Fibroblast of mammary gland (primary cell): Measurements from ENCODE around the gene FOCAD.

ENCODE experiments used
- DNase-seq: peaks from one replicate; pipeline ENCODE4 v3.0.0-alpha.2; 2010; ENCODE audit warnings: low read depth
- H3K4me3 ChIP-seq: 2 replicates; pipeline ENCODE4 v1.5.1; 2011; ENCODE audit warnings: low read depth, mild to moderate bottlenecking, low read length, moderate library complexity; ENCODE audit not compliant: control insufficient read depth
- TF ChIP-seq, protein P1 (sequence below): conservative IDR thresholded peaks from 2 replicates; pipeline ENCODE4 v1.5.1; 2011; ENCODE audit warnings: low read depth, low read length, inconsistent platforms; ENCODE audit not compliant: control insufficient read depth, insufficient read depth

Gene FOCAD

DNA sequence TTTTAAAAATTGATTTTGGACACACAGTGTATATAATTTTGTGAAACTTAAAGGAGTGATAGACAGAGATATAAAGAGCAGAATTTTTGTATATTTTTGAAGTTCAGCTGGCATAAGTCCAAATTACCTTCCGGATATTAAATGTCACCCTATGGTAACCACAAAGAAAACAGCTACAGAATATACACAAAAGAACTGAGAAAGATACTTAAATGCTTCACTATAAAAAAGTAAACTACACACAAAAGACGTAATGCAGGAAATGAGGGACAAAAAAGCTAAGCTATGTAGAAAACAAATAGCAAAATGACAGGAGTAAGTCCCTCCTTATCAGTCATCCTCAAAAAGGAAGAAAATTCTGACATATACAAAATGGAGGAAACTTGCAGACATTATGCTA, 318.0 kb downstream of the FOCAD start:
- TF ChIP-seq, protein P1, sequence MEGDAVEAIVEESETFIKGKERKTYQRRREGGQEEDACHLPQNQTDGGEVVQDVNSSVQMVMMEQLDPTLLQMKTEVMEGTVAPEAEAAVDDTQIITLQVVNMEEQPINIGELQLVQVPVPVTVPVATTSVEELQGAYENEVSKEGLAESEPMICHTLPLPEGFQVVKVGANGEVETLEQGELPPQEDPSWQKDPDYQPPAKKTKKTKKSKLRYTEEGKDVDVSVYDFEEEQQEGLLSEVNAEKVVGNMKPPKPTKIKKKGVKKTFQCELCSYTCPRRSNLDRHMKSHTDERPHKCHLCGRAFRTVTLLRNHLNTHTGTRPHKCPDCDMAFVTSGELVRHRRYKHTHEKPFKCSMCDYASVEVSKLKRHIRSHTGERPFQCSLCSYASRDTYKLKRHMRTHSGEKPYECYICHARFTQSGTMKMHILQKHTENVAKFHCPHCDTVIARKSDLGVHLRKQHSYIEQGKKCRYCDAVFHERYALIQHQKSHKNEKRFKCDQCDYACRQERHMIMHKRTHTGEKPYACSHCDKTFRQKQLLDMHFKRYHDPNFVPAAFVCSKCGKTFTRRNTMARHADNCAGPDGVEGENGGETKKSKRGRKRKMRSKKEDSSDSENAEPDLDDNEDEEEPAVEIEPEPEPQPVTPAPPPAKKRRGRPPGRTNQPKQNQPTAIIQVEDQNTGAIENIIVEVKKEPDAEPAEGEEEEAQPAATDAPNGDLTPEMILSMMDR, result no peak
- no peak overlapping the region for H3K4me3 ChIP-seq
- DNase-seq, result no peak

DNA sequence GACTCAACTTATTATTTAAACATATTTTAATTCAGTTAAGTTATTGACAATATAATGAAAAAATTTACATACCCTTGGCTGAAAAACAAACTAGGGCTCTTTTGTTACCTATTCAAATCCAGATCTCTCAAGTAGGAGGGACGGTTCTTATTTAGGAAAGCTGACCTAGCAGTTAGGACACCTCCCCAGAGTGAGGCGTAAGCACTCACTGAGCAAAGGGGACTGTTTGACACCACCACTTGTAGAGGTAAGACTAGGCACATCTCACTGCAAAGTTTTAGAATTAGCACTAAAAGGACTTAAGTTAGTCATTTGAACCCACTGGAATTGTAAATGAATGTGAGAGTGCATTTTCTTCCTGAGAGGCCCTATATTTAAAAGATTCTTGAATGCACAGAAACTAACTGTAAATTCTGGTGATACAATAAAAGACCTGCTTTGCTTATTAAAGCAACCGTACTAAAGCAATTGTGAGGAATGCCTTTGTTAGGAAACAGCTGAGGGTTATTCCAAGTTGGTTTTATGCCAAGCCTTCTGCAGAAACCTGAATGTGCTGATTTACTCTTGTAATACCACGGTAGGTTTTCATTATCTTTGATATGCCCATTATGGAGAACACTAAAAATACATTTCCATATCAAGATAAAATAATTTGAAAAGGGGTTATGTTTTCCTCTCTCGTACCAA, 331.2 kb downstream of the FOCAD start:
- H3K4me3 ChIP-seq, result no peak overlapping the region
- TF ChIP-seq, protein P1, result no peak
- peak; percentile 30 for DNase-seq

DNA sequence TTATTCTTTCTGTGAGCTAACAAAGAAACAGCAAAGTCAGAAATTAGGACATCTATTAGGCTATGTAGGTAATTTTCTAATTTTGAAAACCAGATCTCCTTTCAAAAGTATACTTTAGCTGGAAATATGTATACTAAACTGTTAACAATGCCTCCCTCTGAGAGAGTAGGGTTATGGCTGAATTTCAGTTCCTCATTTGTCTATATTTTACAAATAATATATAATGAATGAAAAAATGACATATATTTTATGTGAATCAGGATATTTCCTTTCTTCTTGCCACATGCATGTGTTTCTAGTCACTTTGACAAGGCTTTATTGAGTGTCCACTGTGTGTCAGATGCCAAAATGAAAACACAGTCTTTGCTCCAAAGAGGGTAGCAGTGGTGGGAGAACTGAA, 331.9 kb downstream of the FOCAD start:
- no peak for DNase-seq
- TF ChIP-seq, protein P1, result no peak
- no peak overlapping the region for H3K4me3 ChIP-seq

DNA sequence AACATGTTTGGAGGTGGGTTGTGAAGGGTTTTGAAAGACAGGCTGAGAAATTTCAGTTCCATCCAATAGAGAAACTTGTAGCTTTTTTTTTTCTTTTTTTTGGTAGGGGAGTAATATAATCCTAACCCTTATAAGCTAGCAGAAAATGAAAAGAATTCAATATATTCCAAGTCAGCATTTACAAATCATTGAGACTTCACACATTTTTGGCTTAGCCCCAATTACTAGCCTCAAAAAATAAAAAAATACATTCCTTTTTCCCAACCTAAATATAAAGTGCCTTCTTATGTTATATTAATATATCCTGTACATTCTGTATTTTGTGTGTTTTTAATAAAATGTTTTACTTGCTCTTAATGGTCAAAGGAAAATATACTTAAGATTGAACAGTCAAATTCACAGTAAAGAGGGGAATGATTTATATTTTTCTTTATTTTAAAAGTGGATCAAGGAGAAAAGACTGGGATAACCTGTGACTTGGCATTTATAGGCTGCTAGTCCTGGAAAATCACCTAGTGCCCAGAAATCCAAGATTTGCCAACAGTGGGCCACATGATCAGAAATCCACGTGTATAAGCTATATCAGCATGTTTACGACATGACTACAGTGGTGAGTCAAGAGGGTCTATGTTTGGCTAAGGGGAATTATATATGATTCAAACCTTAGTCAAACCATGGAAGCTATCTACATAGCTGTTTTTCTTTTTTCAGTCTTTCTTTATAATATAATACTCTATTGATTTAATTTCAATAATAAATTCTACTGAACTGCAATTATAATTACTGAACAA, 332.8 kb downstream of the FOCAD start:
- DNase-seq, result peak; percentile 90
- TF ChIP-seq, protein P1, result no peak
- H3K4me3 ChIP-seq, result no peak overlapping the region

DNA sequence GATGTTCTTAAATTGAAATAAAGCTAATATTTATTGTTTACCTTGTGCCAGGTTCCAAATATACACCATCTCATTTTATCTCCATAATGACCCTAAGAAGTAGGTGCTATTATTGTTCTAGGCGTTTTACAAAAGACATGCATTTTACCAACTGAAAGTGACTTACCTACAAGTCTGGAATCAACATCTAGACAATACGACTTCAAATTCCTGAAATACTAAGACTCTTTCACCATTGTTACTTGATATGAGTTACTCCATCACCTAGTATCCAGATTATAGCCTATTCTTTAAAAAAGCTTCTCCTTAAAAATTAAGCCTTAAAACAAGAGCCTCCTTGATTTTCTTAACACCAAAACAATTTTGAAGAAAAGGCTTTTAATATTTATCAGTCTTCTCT, 334.1 kb downstream of the FOCAD start:
- no peak for DNase-seq
- no peak overlapping the region for H3K4me3 ChIP-seq
- TF ChIP-seq, protein P1, result no peak

DNA sequence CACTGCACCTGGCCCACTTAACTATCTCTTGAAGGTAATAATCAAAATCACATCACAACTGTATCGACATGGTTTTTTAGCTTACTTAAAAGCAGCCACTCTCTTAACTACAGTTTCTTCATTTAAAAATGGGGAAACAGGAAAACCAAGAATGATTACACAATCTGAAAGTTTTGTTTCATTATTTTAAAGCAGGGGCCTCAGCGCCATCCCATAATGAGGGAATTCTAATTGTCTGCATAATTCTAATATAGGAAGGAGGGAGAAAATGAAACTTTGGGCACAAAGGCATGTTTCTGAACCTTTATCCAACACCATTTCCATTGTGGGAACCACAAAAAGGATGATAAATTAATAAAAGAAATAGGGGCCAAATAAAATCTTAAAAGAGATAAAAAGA, 339.8 kb downstream of the FOCAD start:
- H3K4me3 ChIP-seq, result no peak overlapping the region
- no peak for DNase-seq
- TF ChIP-seq, protein P1, result no peak
